T-helper 17 cell (primary cell): ENCODE data around the gene CLIC1. TPM values are rescaled to one million over a fixed set of nuclear protein-coding genes. Genes with fewer than 3 reads are reported as not detected.

Source experiments
- ATAC-seq: fragments of 150-1000 bp; cut with Tn5 transposase; 2 replicates; pipeline ENCODE4 v1.10.0; 2021; ENCODE audit warnings: mild to moderate bottlenecking, moderate library complexity
- DNase-seq, 3 donors: peaks; one replicate each; pipeline versions ENCODE4 v3.0.0 to v3.0.0-alpha.2; 2020 to 2021
- H3K9me3 ChIP-seq: one replicate; pipeline ENCODE4 v1.7.0; 2013; ENCODE audit warnings: low read length, mild to moderate bottlenecking; ENCODE audit not compliant: control insufficient read depth, poor library complexity, severe bottlenecking
- H3K27ac Mint-ChIP-seq: one replicate; pipeline ENCODE4 v1.8.0; 2022; ENCODE audit warnings: mild to moderate bottlenecking, moderate library complexity, mixed read lengths
- H3K27me3 Mint-ChIP-seq: one replicate; pipeline ENCODE4 v1.8.0; 2022; ENCODE audit warnings: mixed read lengths
- H3K36me3 Mint-ChIP-seq: one replicate; pipeline ENCODE4 v1.8.0; 2022; ENCODE audit warnings: low read depth, mixed read lengths
- H3K4me1 Mint-ChIP-seq: one replicate; pipeline ENCODE4 v1.8.0; 2022; ENCODE audit warnings: mild to moderate bottlenecking, mixed read lengths
- H3K4me3 Mint-ChIP-seq: one replicate; pipeline ENCODE4 v1.8.0; 2022; ENCODE audit warnings: mild to moderate bottlenecking, moderate library complexity, mixed read lengths
- total RNA-seq, 4 donors: library from RNA in 2 of 4; stranded (reverse) in 2 of 4; gene quantifications; one replicate each; pipeline ENCODE4 v1.2.3 and lab custom pipeline; 2022 to 2026

CLIC1 gene
- total RNA-seq (100 to 1,000 TPM; 145 to 152 TPM), total RNA-seq (lab: John Stamatoyannopoulos, UW) (138 to 233 reads per million in 2 donors)

DNA sequence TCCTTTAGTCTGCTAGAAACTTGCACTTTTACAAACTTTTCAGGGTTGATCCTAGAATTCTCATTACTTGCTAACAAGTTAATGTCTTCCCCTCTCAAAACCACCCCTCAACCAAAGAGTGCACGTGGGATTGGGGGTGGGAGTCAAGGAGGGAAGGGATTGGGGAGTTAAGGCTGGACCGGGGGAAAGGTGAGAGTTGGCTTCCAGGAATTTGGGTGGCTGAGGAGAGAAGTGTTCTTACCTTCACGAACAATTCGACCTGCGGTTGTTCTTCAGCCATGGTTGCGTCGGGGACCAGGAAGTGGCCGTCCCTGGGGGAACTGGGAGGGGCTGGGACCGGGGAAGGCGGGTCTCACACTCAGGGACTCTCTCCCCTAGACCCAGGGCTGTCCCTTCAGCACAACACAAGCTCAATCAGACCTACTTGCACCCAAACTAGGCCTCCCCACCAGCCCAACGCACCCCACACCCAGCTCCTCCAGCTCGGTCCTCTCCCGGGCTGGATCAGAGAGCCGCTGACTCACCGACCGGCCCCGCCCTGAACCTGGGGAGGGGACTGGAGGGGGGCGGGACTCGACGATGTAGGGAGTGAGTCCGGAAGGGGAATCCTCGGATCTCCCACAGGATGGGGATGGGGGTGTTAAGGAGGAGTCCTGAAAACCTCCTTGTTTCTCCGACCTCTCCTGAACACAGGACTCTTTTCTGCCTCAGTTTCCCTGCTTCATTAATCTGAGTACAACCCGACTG, at the start of gene CLIC1:
TSS of gene CLIC1 (minus strand) at position 510 of the 747 bp plus-strand sequence. CDS start at position 280, 230 bp downstream.
- ATAC-seq (peak; percentile 16), DNase-seq (peak in 2 of 3 donors; percentile 62 to 65)
- peak within 1 kb of the TSS; percentile 99 for H3K4me3 Mint-ChIP-seq
- peaks cover 62% of the 10 kb centered on the region for H3K4me1 Mint-ChIP-seq
- H3K9me3 ChIP-seq, result no peaks in the 10 kb centered on the region
- peaks cover 8% of the 10 kb centered on the region for H3K36me3 Mint-ChIP-seq
- peak within 1 kb of the TSS; percentile 96 for H3K27ac Mint-ChIP-seq
- H3K27me3 Mint-ChIP-seq, result no peaks in the 10 kb centered on the region

- Mint-ChIP-seq H3K4me1 (peaks cover 5% of the 10 kb centered on the region), H3K4me3 (no peak overlapping the region), H3K36me3 (peaks cover 3% of the 10 kb centered on the region), H3K27me3 (no peaks in the 10 kb centered on the region), H3K27ac (no peak overlapping the region)
- no peaks in the 10 kb centered on the region for H3K9me3 ChIP-seq
- no peak for ATAC-seq
- no peak for DNase-seq
These were observed 49.1 kb upstream of the CLIC1 start for GRCh38 chr6:31785475-31785874.

DNA sequence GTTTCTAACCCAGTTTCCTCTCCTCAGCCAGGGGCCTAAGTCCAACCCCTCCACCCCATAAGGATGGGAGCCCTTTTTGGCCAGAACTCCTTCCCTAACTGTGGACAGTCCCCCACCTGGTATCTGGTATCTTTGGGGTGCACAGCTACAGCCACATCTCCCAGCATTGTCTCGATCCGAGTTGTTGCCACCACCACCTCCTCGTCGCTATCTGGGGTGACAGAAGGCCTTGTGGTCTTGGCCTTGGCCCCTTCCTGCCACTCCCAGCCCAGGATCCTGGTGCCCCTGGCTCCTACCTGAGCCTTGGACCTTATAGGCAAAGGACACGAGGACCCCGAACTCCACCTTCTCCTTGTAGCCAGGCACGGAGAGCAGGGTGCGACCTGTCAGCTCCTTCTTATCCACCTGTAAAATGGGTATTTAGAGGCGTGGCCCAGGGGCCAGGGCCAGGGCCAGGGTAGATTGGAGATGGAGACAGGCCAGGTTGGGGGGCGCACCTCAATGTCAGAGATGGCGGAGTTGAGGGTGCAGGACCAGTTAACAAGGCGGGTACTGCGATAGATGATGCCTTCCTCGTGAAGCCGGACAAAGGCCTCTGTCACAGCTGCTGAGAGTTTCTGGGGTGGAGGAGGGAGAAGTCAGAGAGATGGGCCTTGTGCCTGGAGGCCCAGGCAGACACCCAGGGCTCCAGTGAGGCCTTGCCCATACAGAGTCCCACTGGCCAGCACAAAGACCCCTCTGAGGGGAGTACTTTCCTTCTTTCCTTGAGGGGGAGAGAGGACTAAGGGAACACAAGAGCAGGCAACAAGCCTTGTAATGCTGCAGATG, 48.0 kb upstream of the CLIC1 start:
- H3K9me3 ChIP-seq, result no peaks in the 10 kb centered on the region
- Mint-ChIP-seq H3K4me1 (peaks cover 5% of the 10 kb centered on the region), H3K27me3 (no peaks in the 10 kb centered on the region), H3K4me3 (no peak overlapping the region), H3K27ac (no peak overlapping the region), H3K36me3 (peaks cover 3% of the 10 kb centered on the region)
- no peak for DNase-seq
- ATAC-seq, result no peak

DNA sequence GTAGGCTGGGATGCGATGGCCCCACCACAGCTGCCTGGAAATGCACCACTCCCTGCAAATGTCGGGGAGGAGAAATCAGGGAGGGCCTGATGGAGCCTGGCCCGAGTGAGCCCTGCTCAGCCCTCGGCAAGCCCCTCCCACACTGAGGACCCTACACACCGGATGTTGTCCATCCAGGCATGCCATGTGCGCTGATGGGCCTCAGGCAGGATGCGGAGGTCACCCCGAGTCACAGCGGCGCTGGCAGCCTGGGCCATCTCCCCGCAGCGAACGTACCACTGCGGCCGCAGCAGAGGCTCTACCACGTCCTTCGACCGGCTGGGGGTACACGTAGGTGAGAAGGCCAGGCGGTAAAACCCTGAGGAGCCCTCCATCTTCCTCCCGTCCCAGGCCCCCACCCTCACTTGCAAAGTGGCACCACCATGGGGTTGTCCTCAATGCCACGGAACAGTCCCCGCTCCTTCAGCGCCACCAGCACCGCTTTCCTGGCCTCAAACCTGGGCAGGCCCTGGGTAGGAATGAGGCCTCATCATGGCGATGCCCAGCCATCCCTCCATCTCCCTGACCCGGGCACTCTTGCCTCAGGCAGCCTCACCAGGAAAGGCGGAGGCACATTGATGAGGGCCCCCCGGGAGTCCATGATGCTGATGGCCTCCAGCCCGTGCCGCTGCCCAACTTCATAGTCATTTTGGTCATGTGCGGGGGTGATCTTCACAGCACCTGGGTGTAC, 46.0 kb upstream of the CLIC1 start:
- Mint-ChIP-seq H3K4me3 (no peak overlapping the region), H3K4me1 (peaks cover 8% of the 10 kb centered on the region), H3K27me3 (no peaks in the 10 kb centered on the region), H3K36me3 (peaks cover 3% of the 10 kb centered on the region), H3K27ac (no peak overlapping the region)
- no peak for ATAC-seq
- H3K9me3 ChIP-seq, result no peaks in the 10 kb centered on the region
- DNase-seq, result no peak

- DNase-seq, result no peak
- H3K27me3 Mint-ChIP-seq, result no peaks in the 10 kb centered on the region
- H3K9me3 ChIP-seq, result no peaks in the 10 kb centered on the region
- peaks cover 3% of the 10 kb centered on the region for H3K36me3 Mint-ChIP-seq
- no peak overlapping the region for H3K27ac Mint-ChIP-seq
- H3K4me1 Mint-ChIP-seq, result peaks cover 15% of the 10 kb centered on the region
- no peak overlapping the region for H3K4me3 Mint-ChIP-seq
- ATAC-seq, result no peak
These were observed 45.2 kb upstream of the CLIC1 start for GRCh38 chr6:31781244-31782125.

GRCh38 chr6:31780507-31781243, 44.3 kb upstream of the CLIC1 start:
- Mint-ChIP-seq H3K4me1 (peaks cover 18% of the 10 kb centered on the region), H3K27me3 (no peaks in the 10 kb centered on the region), H3K27ac (no peak overlapping the region), H3K36me3 (peaks cover 3% of the 10 kb centered on the region), H3K4me3 (no peak overlapping the region)
- DNase-seq (no peak), ATAC-seq (no peak)
- H3K9me3 ChIP-seq, result no peaks in the 10 kb centered on the region

GRCh38 chr6:31779908-31780307, 43.6 kb upstream of the CLIC1 start:
- ATAC-seq, result no peak
- no peaks in the 10 kb centered on the region for H3K27me3 Mint-ChIP-seq
- H3K27ac Mint-ChIP-seq, result no peak overlapping the region
- no peaks in the 10 kb centered on the region for H3K9me3 ChIP-seq
- H3K4me1 Mint-ChIP-seq, result peaks cover 22% of the 10 kb centered on the region
- no peak overlapping the region for H3K4me3 Mint-ChIP-seq
- no peak for DNase-seq
- H3K36me3 Mint-ChIP-seq, result peaks cover 3% of the 10 kb centered on the region

DNA sequence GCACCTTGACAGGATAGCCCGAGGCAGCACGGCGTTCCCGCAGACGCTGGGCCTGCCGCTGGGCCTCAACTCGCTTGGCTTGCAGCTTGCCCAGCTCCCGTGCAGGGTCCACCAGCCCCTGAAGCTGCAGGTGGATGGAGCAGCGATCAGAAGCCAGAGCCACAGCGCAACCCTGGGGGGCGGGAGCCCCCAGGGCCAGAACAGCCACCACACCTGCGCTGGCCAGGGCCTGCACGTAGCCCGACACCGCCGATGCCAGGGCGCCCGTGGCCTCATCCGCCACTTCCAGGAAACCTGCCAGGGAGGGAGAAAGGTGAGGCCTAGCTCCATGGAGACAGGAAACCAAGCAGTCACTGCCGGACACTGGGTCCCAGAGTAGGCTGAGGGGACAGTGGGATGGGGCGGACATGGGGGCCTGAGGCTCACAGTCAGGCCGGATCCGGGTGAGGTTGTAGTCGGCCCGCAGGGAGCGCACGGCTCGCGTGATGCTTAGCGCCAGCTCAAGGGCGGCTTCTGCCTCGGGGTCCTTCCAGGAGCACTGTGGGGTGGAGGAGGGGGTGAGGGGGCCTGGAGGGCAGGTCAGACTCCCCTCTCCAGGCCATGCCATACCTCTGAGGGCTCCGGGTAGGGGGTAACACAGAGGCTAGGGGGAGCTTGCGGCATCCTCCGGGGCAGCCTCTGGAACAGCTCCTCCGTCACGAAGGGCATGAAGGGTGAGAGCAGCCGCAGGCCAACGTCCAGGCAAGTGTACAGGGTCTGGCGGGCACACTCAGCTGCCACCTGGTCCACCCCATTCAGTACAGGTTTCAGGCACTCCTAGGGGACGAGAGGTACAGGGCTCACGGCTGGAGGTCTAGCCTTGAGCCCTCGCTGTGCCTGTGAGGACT, 42.9 kb upstream of the CLIC1 start:
- Mint-ChIP-seq H3K27me3 (no peaks in the 10 kb centered on the region), H3K27ac (no peak overlapping the region), H3K4me3 (no peak overlapping the region), H3K36me3 (no peaks in the 10 kb centered on the region), H3K4me1 (peaks cover 18% of the 10 kb centered on the region)
- no peaks in the 10 kb centered on the region for H3K9me3 ChIP-seq
- ATAC-seq, result no peak
- DNase-seq, result no peak

GRCh38 chr6:31778193-31778592, 41.9 kb upstream of the CLIC1 start:
- Mint-ChIP-seq H3K4me1 (peaks cover 18% of the 10 kb centered on the region), H3K4me3 (no peak overlapping the region), H3K36me3 (no peaks in the 10 kb centered on the region), H3K27ac (no peak overlapping the region), H3K27me3 (no peaks in the 10 kb centered on the region)
- ATAC-seq, result no peak
- H3K9me3 ChIP-seq, result no peaks in the 10 kb centered on the region
- DNase-seq, result no peak

- ATAC-seq (no peak), DNase-seq (no peak)
- Mint-ChIP-seq H3K4me3 (peak overlapping the region; percentile 78), H3K36me3 (no peaks in the 10 kb centered on the region), H3K27ac (no peak overlapping the region), H3K4me1 (peaks cover 22% of the 10 kb centered on the region), H3K27me3 (no peaks in the 10 kb centered on the region)
- no peaks in the 10 kb centered on the region for H3K9me3 ChIP-seq
These were observed 41.3 kb upstream of the CLIC1 start for GRCh38 chr6:31777667-31778050.

- Mint-ChIP-seq H3K4me1 (peaks cover 23% of the 10 kb centered on the region), H3K4me3 (peak within 1 kb of the TSS; percentile 78)
These were observed 40.8 kb upstream of the CLIC1 start, which contains the start of gene VWA7 for GRCh38 chr6:31776989-31777666. TSS of gene VWA7 (minus strand) at chr6:31777328. CDS start at chr6:31776779, 549 bp downstream.

More at GRCh38 chr6:31776989-31777666, 40.8 kb upstream of the CLIC1 start, which contains the start of gene VWA7:
- no peaks in the 10 kb centered on the region for H3K27me3 Mint-ChIP-seq
- peak; percentile 29 to 53 (median 40) for DNase-seq
- peak within 1 kb of the TSS; percentile 77 for H3K27ac Mint-ChIP-seq
- ATAC-seq, result peak; percentile 80
- no peaks in the 10 kb centered on the region for H3K9me3 ChIP-seq
- H3K36me3 Mint-ChIP-seq, result no peaks in the 10 kb centered on the region
